ENCODE results near the gene AGAP5.
"Not testable (repeated sequence)": the region's sequence is repeated elsewhere in the genome, so short reads cannot be mapped to it uniquely, and the experiment has no call there.

AGAP5 gene

GRCh38 chr10:73730153-73730906 lies 32.4 kb upstream of the AGAP5 start:
- no peak for TF ChIP-seq CTCF (IDR thresholded peaks at IDR 0.05)
- DNase-seq = peak; percentile 87
- Mint-ChIP-seq H3K27ac (peak overlapping the region; percentile 99), H3K4me1 (peaks cover 12% of the 10 kb centered on the region), H3K4me3 (peak overlapping the region; percentile 99), H3K9me3 (no peaks in the 10 kb centered on the region), H3K27me3 (ENCODE audit: low read depth, poor library complexity) (no peaks in the 10 kb centered on the region), H3K36me3 (ENCODE audit: low read depth) (peaks cover 24% of the 10 kb centered on the region)

DNA sequence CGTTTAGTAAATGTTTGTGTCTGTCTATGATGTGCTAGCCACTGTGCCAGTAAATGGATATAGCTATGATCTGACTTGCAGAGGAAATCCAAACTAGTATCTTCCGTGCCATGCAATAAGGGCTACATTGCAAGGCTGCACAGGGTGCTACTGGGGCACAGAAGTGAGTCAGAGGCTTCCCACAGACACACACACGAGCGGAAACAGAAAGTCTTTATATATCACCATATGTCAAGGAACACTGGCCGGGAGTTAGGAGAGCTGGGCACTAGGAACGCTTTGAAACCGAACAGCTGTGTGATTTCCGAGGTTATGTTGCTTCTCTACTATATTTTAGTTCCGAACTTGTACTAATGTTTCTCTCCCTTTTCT lies 31.9 kb upstream of the AGAP5 start:
- Mint-ChIP-seq H3K36me3 (ENCODE audit: low read depth) (peaks cover 18% of the 10 kb centered on the region), H3K4me1 (peaks cover 12% of the 10 kb centered on the region), H3K27ac (peak overlapping the region; percentile 99), H3K4me3 (peak overlapping the region; percentile 99)
- not testable (repeated sequence) for DNase-seq; H3K27me3 Mint-ChIP-seq (ENCODE audit: low read depth, poor library complexity); H3K9me3 Mint-ChIP-seq

DNA sequence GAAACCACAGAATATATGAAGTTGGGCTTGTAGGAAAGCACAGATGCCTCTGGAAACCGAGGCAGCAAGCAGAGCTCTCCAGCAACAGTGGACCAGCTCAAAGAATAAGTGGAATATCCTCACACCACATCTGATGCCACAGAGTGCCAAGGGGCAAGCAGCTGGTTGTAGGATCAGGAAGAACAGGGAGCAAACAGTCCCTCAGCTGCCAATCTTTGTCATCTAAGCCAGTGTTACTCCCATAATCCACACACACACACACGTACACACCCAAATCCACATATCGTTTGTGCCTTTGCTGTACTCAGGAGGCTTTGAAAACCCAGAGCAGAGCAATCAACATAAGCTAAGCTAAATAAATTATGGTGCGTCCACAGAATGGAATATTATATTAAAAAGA lies 25.6 kb upstream of the AGAP5 start:
- Mint-ChIP-seq H3K27ac (no peak overlapping the region), H3K36me3 (ENCODE audit: low read depth) (peaks cover 51% of the 10 kb centered on the region), H3K4me1 (no peaks in the 10 kb centered on the region), H3K9me3 (no peaks in the 10 kb centered on the region), H3K27me3 (ENCODE audit: low read depth, poor library complexity) (no peaks in the 10 kb centered on the region), H3K4me3 (no peak overlapping the region)
- TF ChIP-seq CTCF (IDR thresholded peaks at IDR 0.05) = no peak
- DNase-seq = no peak

DNA sequence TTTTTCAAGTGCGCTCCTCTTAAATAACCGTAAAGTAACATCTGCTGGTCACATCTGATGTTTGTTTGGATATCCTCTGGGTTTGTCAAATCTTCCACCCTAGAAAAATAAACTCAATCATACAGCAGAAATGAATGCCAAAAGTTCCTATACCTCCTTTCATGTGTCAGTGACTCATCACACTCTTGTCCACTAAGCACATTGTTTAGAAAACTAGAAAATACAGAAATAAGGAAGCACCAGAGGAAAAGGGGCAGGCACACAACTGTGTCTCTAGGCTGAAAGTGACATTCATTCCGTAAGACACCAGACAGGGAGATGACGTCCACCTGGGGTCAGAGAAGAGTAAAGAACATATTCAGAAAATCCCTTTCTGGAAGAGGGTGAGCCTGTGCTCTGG lies 22.7 kb upstream of the AGAP5 start:
- Mint-ChIP-seq H3K36me3 (ENCODE audit: low read depth) (peaks cover 58% of the 10 kb centered on the region), H3K27ac (peak overlapping the region; percentile 29)
- H3K27me3 Mint-ChIP-seq (ENCODE audit: low read depth, poor library complexity); H3K4me3 Mint-ChIP-seq; DNase-seq; H3K9me3 Mint-ChIP-seq; H3K4me1 Mint-ChIP-seq: not testable (repeated sequence)

DNA sequence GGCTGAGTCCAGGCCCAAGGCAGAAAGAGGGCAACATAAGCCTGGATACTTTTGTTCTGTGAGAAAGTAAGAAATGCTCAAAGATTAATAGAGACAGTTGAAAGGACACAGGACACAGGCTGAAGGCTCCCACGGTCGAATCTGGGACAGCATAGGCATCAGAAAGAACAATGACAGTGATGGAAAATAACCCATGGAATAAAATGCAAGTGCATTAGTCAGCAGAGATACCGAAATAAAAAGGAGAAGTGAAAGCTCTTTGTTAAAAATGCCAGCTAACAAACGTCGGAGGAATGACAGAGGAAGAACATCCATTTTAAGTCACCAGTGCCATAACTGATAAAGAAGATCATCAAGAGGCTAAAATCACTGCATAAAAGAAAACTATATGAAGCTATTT lies 19.6 kb upstream of the AGAP5 start:
- Mint-ChIP-seq H3K27ac (no peak overlapping the region), H3K36me3 (ENCODE audit: low read depth) (peaks cover 48% of the 10 kb centered on the region), H3K9me3 (no peaks in the 10 kb centered on the region), H3K27me3 (ENCODE audit: low read depth, poor library complexity) (peaks cover 3% of the 10 kb centered on the region), H3K4me3 (no peak overlapping the region), H3K4me1 (no peaks in the 10 kb centered on the region)
- DNase-seq = no peak
- TF ChIP-seq CTCF (IDR thresholded peaks at IDR 0.05) = no peak

GRCh38 chr10:73716251-73716650 lies 18.3 kb upstream of the AGAP5 start:
- Mint-ChIP-seq H3K9me3 (no peaks in the 10 kb centered on the region), H3K27ac (no peak overlapping the region), H3K27me3 (ENCODE audit: low read depth, poor library complexity) (peaks cover 3% of the 10 kb centered on the region), H3K4me3 (no peak overlapping the region), H3K4me1 (no peaks in the 10 kb centered on the region), H3K36me3 (ENCODE audit: low read depth) (peaks cover 42% of the 10 kb centered on the region)
- no peak for TF ChIP-seq CTCF (IDR thresholded peaks at IDR 0.05)
- no peak for DNase-seq

GRCh38 chr10:73715179-73716156 lies 17.6 kb upstream of the AGAP5 start:
- H3K27me3 Mint-ChIP-seq (ENCODE audit: low read depth, poor library complexity); H3K4me1 Mint-ChIP-seq; H3K27ac Mint-ChIP-seq; DNase-seq; H3K4me3 Mint-ChIP-seq; H3K9me3 Mint-ChIP-seq: not testable (repeated sequence)
- H3K36me3 Mint-ChIP-seq (ENCODE audit: low read depth) = peaks cover 34% of the 10 kb centered on the region

GRCh38 chr10:73714483-73714882 lies 16.6 kb upstream of the AGAP5 start:
- H3K36me3 Mint-ChIP-seq (ENCODE audit: low read depth) = peaks cover 32% of the 10 kb centered on the region
- H3K27me3 Mint-ChIP-seq (ENCODE audit: low read depth, poor library complexity); H3K4me1 Mint-ChIP-seq: not testable (repeated sequence)

DNA sequence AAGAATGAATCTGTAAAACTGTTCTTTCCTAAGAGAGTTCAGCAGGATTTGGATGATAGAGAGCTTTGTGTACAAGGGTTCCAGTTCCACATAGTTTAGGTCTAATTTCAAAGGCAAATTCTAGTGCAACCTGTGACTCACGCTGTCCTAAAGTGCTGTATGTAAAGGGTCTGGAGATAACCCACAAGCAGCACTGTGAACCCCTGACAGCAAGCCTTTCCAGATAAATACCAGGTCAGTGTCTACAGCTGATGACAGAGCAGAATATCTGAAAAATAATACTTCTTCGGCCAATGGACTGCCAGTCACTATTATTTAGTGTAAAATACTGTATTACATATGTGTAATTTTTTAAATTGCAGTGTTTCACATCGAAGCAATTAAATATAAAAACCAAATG lies 16.0 kb upstream of the AGAP5 start:
- peaks cover 26% of the 10 kb centered on the region for H3K36me3 Mint-ChIP-seq (ENCODE audit: low read depth)
- DNase-seq; H3K27ac Mint-ChIP-seq; H3K4me3 Mint-ChIP-seq; H3K9me3 Mint-ChIP-seq; H3K4me1 Mint-ChIP-seq; H3K27me3 Mint-ChIP-seq (ENCODE audit: low read depth, poor library complexity): not testable (repeated sequence)

More at GRCh38 chr10:73714483-73714882, 16.6 kb upstream of the AGAP5 start:
- not testable (repeated sequence) for H3K4me3 Mint-ChIP-seq, H3K9me3 Mint-ChIP-seq, DNase-seq, H3K27ac Mint-ChIP-seq

- not testable (repeated sequence) for H3K9me3 Mint-ChIP-seq; H3K27ac Mint-ChIP-seq; H3K4me3 Mint-ChIP-seq; H3K4me1 Mint-ChIP-seq; DNase-seq; H3K27me3 Mint-ChIP-seq (ENCODE audit: low read depth, poor library complexity); H3K36me3 Mint-ChIP-seq (ENCODE audit: low read depth)
These were observed 13.8 kb upstream of the AGAP5 start for GRCh38 chr10:73711683-73712082.

Data from nephron progenitor cell (in vitro differentiated cells).